Measurements from ENCODE around the gene NF2. TPM values are rescaled to one million over a fixed set of nuclear protein-coding genes. Genes with fewer than 3 reads are reported as not detected.

NF2 gene
- total RNA-seq, 1 experiment from 2014 or later: 132 TPM

DNA sequence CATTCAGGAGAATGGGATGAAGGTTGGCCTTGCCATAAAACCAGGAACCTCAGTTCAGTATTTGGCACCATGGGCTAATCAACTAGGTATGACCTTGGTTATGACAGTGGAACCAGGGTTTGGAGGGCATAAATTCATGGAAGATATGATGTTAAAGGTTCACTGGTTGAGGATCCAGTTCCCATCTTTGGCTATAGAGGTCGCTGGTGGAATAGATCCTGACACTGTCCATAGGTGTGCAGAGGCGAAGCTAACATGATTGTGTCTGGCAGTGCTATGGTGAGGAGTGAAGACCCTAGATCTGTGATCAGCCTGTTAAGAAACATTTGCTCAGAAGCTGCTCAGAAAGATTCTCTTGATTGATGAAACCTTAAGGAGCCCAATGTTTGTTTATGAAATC lies 5.7 kb downstream of the NF2 start:
- intact Hi-C loops (cut with micrococcal nuclease; ENCODE audit: unreplicated experiment): no loop called here
- no peak overlapping the region for H3K4me3 Mint-ChIP-seq (ENCODE audit: low read depth, unreplicated experiment)
- peaks cover 4% of the 10 kb centered on the region for H3K9me3 Mint-ChIP-seq (ENCODE audit: low read depth, unreplicated experiment)
- no peaks in the 10 kb centered on the region for H3K27me3 Mint-ChIP-seq (ENCODE audit: unreplicated experiment)
- no TSS peak for BruUV-seq (replicated peaks)
- TF ChIP-seq, protein P1, sequence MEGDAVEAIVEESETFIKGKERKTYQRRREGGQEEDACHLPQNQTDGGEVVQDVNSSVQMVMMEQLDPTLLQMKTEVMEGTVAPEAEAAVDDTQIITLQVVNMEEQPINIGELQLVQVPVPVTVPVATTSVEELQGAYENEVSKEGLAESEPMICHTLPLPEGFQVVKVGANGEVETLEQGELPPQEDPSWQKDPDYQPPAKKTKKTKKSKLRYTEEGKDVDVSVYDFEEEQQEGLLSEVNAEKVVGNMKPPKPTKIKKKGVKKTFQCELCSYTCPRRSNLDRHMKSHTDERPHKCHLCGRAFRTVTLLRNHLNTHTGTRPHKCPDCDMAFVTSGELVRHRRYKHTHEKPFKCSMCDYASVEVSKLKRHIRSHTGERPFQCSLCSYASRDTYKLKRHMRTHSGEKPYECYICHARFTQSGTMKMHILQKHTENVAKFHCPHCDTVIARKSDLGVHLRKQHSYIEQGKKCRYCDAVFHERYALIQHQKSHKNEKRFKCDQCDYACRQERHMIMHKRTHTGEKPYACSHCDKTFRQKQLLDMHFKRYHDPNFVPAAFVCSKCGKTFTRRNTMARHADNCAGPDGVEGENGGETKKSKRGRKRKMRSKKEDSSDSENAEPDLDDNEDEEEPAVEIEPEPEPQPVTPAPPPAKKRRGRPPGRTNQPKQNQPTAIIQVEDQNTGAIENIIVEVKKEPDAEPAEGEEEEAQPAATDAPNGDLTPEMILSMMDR (IDR thresholded peaks at IDR 0.05; ENCODE audit: unreplicated experiment): no peak
- peaks cover 15% of the 10 kb centered on the region for H3K4me1 Mint-ChIP-seq (ENCODE audit: low read depth, unreplicated experiment)
- DNase-seq: no peak
- CTCF ChIA-PET: no interaction called here
- H3K27ac Mint-ChIP-seq (ENCODE audit: unreplicated experiment): no peak overlapping the region
- H3K36me3 Mint-ChIP-seq (ENCODE audit: insufficient read depth, unreplicated experiment): peaks cover 60% of the 10 kb centered on the region

DNA sequence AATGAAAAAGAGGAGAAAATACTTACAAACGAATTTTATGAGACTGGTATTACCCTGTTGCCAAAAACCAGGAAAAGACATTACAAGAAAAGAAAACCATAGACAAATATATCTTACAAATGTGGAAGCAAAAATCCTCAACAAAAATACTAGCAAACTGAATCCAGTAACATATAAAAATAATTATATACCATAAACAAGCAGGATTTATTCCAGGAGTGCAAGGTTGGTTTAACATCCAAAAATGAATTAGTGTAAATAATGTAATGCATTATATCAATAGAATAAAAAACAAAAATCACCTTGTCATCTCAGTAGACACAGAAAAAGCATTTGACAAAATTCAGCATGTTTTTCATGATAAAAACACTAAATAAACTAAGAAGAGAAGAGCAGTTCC lies 7.3 kb downstream of the NF2 start:
- no peak for DNase-seq
- Mint-ChIP-seq H3K27me3 (ENCODE audit: unreplicated experiment) (no peaks in the 10 kb centered on the region), H3K36me3 (ENCODE audit: insufficient read depth, unreplicated experiment) (peaks cover 44% of the 10 kb centered on the region), H3K27ac (ENCODE audit: unreplicated experiment) (no peak overlapping the region), H3K4me3 (ENCODE audit: low read depth, unreplicated experiment) (no peak overlapping the region), H3K9me3 (ENCODE audit: low read depth, unreplicated experiment) (peaks cover 4% of the 10 kb centered on the region), H3K4me1 (ENCODE audit: low read depth, unreplicated experiment) (peaks cover 15% of the 10 kb centered on the region)
- TF ChIP-seq, protein P1 (IDR thresholded peaks at IDR 0.05; ENCODE audit: unreplicated experiment): no peak
- no TSS peak for BruUV-seq (replicated peaks)
- CTCF ChIA-PET: no interaction called here
- intact Hi-C loops (cut with micrococcal nuclease; ENCODE audit: unreplicated experiment): no loop called here

DNA sequence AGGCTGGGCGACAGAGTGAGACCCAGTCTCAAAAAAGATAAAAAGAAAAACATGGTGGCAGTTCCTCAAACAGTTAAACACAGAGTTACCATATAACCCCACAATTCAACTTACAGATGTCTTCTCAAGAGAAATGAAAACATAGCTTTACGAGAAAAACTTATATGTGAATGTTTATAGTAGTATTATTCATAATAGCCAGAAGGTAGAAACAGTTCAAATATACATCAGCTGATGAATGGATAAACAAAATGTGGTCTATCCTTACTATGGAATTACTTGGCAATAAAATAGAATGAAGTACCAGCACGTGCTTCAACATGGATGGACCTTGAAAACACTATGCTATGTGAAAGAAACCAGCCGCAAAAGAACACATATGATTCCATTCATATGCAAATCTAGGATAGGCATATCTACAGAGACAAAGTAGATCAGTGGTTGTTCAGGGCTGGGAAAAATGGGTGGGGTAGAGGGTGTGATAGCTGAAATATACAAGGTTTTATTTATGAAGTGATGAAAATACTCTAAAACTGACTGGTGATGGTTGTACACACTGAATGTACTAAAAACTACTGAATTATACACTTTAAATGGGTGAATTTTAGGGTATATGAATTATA lies 12.4 kb downstream of the NF2 start:
- Mint-ChIP-seq H3K4me3 (ENCODE audit: low read depth, unreplicated experiment) (no peak overlapping the region), H3K4me1 (ENCODE audit: low read depth, unreplicated experiment) (peaks cover 40% of the 10 kb centered on the region), H3K27ac (ENCODE audit: unreplicated experiment) (no peak overlapping the region), H3K9me3 (ENCODE audit: low read depth, unreplicated experiment) (peaks cover 4% of the 10 kb centered on the region), H3K27me3 (ENCODE audit: unreplicated experiment) (no peaks in the 10 kb centered on the region), H3K36me3 (ENCODE audit: insufficient read depth, unreplicated experiment) (peaks cover 32% of the 10 kb centered on the region)
- TF ChIP-seq, protein P1 (IDR thresholded peaks at IDR 0.05; ENCODE audit: unreplicated experiment): no peak
- DNase-seq: no peak
- no TSS peak for BruUV-seq (replicated peaks)
- intact Hi-C loops (cut with micrococcal nuclease; ENCODE audit: unreplicated experiment): no loop called here
- CTCF ChIA-PET: no interaction called here

DNA sequence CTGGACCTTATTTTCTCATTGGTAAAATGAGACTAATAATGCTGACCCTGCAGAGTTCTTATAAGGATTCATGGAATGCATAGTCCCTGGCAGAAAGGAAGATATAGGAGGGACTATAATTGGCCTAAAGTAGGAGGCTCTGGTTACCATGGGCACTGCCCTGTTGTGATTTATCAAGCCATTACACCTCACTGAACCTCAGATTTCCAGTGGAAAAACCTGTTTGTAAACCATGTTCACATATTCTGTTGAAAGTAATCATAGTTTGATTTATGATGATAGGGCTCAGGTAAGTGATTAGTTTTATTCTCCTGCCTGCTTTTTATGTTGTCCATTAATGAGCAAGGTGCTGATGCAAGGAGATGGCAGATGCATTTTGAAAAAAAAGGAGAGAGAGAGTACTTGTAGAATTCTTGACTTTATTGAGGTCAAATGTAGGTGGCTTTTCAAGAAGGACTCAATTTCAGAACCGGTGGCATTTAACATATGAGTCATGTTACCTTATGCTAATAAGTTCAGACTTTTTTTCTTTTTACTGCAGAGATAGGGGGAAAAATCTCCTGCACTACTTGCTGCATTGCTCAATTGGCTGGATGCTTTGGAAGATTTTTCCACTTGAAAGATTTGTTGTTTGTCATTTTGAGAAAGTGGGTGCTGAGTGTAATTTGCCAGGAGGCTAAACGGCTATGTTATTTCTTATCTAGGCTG lies 14.6 kb downstream of the NF2 start:
- BruUV-seq (replicated peaks): TSS peak; percentile 54
- peak; percentile 59 for DNase-seq
- H3K36me3 Mint-ChIP-seq (ENCODE audit: insufficient read depth, unreplicated experiment): peaks cover 29% of the 10 kb centered on the region
- peak overlapping the region; percentile 90 for H3K27ac Mint-ChIP-seq (ENCODE audit: unreplicated experiment)
- CTCF ChIA-PET: interaction anchor here (0.7 to 1.0 kb wide), 3 partner anchors 8 to 18 kb away, joined by 3 to 4 read pairs (median 3); no protein-coding TSS in a partner anchor
- intact Hi-C loops (cut with micrococcal nuclease; ENCODE audit: unreplicated experiment): loop anchor here (1.0 kb wide), 1 partner anchor 14 kb away; no protein-coding TSS in a partner anchor
- no peaks in the 10 kb centered on the region for H3K27me3 Mint-ChIP-seq (ENCODE audit: unreplicated experiment)
- peak overlapping the region; percentile 34 for H3K4me3 Mint-ChIP-seq (ENCODE audit: low read depth, unreplicated experiment)
- TF ChIP-seq, protein P1 (IDR thresholded peaks at IDR 0.05; ENCODE audit: unreplicated experiment): no peak
- H3K4me1 Mint-ChIP-seq (ENCODE audit: low read depth, unreplicated experiment): peaks cover 58% of the 10 kb centered on the region
- no peaks in the 10 kb centered on the region for H3K9me3 Mint-ChIP-seq (ENCODE audit: low read depth, unreplicated experiment)

Measured in Calu3 (cell line).